ENCODE measurements around the gene SPCS3.

DNA sequence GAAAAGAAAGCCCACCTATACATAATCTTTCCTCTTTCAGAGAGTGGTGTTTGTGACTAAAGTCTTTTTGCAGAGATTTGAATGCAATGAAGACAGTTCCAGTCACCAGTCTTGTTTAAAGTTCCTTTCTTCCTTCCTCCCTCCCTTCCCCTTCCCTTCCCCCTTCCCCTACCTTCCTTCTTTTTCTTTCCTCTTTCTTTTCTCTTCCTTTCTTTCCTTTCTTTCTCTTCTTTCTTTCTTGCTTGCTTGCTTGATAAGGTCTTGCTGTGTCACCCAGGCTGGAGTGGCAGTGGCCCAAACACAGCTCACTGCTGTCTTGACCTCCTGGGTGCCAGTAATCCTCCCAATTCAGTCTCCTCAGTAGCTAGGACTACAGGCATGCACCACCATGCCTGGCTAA lies 31.7 kb upstream of the SPCS3 start:
- TF ChIP-seq, protein P1, sequence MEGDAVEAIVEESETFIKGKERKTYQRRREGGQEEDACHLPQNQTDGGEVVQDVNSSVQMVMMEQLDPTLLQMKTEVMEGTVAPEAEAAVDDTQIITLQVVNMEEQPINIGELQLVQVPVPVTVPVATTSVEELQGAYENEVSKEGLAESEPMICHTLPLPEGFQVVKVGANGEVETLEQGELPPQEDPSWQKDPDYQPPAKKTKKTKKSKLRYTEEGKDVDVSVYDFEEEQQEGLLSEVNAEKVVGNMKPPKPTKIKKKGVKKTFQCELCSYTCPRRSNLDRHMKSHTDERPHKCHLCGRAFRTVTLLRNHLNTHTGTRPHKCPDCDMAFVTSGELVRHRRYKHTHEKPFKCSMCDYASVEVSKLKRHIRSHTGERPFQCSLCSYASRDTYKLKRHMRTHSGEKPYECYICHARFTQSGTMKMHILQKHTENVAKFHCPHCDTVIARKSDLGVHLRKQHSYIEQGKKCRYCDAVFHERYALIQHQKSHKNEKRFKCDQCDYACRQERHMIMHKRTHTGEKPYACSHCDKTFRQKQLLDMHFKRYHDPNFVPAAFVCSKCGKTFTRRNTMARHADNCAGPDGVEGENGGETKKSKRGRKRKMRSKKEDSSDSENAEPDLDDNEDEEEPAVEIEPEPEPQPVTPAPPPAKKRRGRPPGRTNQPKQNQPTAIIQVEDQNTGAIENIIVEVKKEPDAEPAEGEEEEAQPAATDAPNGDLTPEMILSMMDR (conservative IDR thresholded peaks at IDR 0.05; ENCODE audit: low read length) = no peak
- no peak for TF ChIP-seq EZH2phosphoT487 (IDR thresholded peaks at IDR 0.05; ENCODE audit: borderline replicate concordance)
